Cerebellar nuclear complex (tissue), 1 donor: ENCODE measurements around the gene FOXP1.
"Not testable (repeated sequence)": the region's sequence is repeated elsewhere in the genome, so short reads cannot be mapped to it uniquely, and the experiment has no call there.

Experiments
- DNase-seq, 2 experiments: peaks; one replicate each; lab custom pipeline; 2025; lab: John Stamatoyannopoulos, UW

The FOXP1 gene

GRCh38 chr3:71528816-71529215, 54.7 kb downstream of the FOXP1 start:
- DNase-seq: no peak

GRCh38 chr3:71526448-71526847, 57.1 kb downstream of the FOXP1 start:
- not testable (repeated sequence) for DNase-seq

GRCh38 chr3:71525391-71525790, 58.1 kb downstream of the FOXP1 start:
- DNase-seq: no peak

- no peak for DNase-seq
Measured at GRCh38 chr3:71524672-71525071, 58.9 kb downstream of the FOXP1 start.

- DNase-seq: no peak
Measured at GRCh38 chr3:71523628-71524027, 59.9 kb downstream of the FOXP1 start.

- no peak for DNase-seq
Measured at GRCh38 chr3:71521940-71522876, 61.3 kb downstream of the FOXP1 start.

- no peak for DNase-seq
Measured at GRCh38 chr3:71521021-71521352, 62.5 kb downstream of the FOXP1 start.

GRCh38 chr3:71520161-71521020, 63.1 kb downstream of the FOXP1 start:
- DNase-seq: no peak

- no peak for DNase-seq
Measured at GRCh38 chr3:71518089-71518488, 65.4 kb downstream of the FOXP1 start.

- no peak for DNase-seq
Measured at GRCh38 chr3:71517271-71517791, 66.2 kb downstream of the FOXP1 start.

- DNase-seq: no peak
Measured at GRCh38 chr3:71515636-71516365, 67.7 kb downstream of the FOXP1 start.

- no peak for DNase-seq
Measured at GRCh38 chr3:71514621-71515020, 68.9 kb downstream of the FOXP1 start.

- DNase-seq: no peak
Measured at GRCh38 chr3:71513515-71513914, 70.0 kb downstream of the FOXP1 start.

- no peak for DNase-seq
Measured at GRCh38 chr3:71513081-71513480, 70.4 kb downstream of the FOXP1 start.

GRCh38 chr3:71512544-71512943, 71.0 kb downstream of the FOXP1 start:
- DNase-seq: no peak

- no peak for DNase-seq
Measured at GRCh38 chr3:71512000-71512399, 71.5 kb downstream of the FOXP1 start.

- DNase-seq: no peak
Measured at GRCh38 chr3:71511446-71511845, 72.1 kb downstream of the FOXP1 start.

- DNase-seq: no peak
Measured at GRCh38 chr3:71511037-71511436, 72.5 kb downstream of the FOXP1 start.

- DNase-seq: no peak
Measured at GRCh38 chr3:71510510-71510909, 73.0 kb downstream of the FOXP1 start.

GRCh38 chr3:71509066-71509465, 74.5 kb downstream of the FOXP1 start:
- DNase-seq: no peak

GRCh38 chr3:71505767-71506350, 77.7 kb downstream of the FOXP1 start:
- DNase-seq: no peak
